WERI-Rb-1 (cell line): ENCODE measurements around the gene FNDC7.
"Not testable (repeated sequence)": the region's sequence is repeated elsewhere in the genome, so short reads cannot be mapped to it uniquely, and the experiment has no call there.

Source experiments
- DNase-seq: peaks from one replicate; pipeline ENCODE4 v3.0.0-alpha.2; 2020
- H3K27ac ChIP-seq: fragments of 250-450 bp; sonication (Bioruptor Pico); 2 replicates; pipeline ENCODE4 v1.5.1; 2020; ENCODE audit warnings: mild to moderate bottlenecking, moderate library complexity
- H3K27me3 ChIP-seq: fragments of 250-450 bp; sonication (Bioruptor Pico); 2 replicates; pipeline ENCODE4 v1.5.1; 2021; ENCODE audit warnings: mild to moderate bottlenecking, low read depth, moderate library complexity; ENCODE audit not compliant: insufficient read depth, severe bottlenecking
- H3K36me3 ChIP-seq: fragments of 250-450 bp; sonication (Bioruptor Pico); 2 replicates; pipeline ENCODE4 v1.5.1; 2020; ENCODE audit warnings: mild to moderate bottlenecking, moderate library complexity
- H3K4me3 ChIP-seq: 2 replicates; pipeline ENCODE4 v1.5.1; 2011; ENCODE audit warnings: low read depth, mild to moderate bottlenecking, control low read depth, low read length
- H3K9me3 ChIP-seq: fragments of 250-450 bp; sonication (Bioruptor Pico); 2 replicates; pipeline ENCODE4 v1.5.1; 2021; ENCODE audit warnings: mild to moderate bottlenecking, moderate library complexity; ENCODE audit not compliant: severe bottlenecking
- TF ChIP-seq, protein P1 (sequence below): IDR thresholded peaks from 2 replicates; pipeline ENCODE4 v1.5.1; 2011; ENCODE audit warnings: low read depth, mild to moderate bottlenecking, control low read depth, inconsistent platforms, low read length

FNDC7 gene

DNA sequence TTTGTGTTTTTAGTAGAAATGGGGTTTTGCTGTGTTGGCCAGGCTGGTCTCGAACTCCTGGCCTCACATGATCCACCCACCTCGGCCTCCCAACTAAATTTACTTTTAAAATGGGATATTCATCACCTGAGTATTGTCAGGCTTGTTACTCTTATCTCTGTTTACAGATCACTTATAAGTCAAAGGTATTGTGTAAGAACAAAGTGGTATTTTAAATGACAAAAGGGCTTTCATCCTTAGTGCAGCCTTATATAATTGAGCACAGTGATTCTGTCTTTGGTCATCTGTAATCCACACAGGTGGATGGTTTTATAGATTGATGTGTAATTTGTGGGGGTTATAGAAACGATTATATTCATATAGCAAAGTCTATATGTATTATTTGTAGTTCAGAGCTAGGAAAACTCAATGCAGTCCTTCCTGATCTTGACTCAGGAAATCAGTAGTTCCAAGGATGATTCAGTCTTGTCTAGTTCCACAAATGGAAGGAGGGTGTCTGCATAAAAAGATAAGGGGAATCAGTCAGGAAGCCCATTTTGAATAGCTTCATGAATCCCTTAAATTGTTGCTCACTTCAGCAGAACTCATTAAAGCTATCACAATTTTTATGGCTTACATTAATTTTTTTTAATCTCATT, 68.3 kb downstream of the FNDC7 start:
- DNase-seq: no peak
- Histone ChIP-seq H3K9me3 (peaks cover 12% of the 10 kb centered on the region), H3K4me3 (no peak overlapping the region), H3K36me3 (peaks cover 21% of the 10 kb centered on the region), H3K27me3 (no peaks in the 10 kb centered on the region), H3K27ac (no peak overlapping the region)
- TF ChIP-seq, protein P1, sequence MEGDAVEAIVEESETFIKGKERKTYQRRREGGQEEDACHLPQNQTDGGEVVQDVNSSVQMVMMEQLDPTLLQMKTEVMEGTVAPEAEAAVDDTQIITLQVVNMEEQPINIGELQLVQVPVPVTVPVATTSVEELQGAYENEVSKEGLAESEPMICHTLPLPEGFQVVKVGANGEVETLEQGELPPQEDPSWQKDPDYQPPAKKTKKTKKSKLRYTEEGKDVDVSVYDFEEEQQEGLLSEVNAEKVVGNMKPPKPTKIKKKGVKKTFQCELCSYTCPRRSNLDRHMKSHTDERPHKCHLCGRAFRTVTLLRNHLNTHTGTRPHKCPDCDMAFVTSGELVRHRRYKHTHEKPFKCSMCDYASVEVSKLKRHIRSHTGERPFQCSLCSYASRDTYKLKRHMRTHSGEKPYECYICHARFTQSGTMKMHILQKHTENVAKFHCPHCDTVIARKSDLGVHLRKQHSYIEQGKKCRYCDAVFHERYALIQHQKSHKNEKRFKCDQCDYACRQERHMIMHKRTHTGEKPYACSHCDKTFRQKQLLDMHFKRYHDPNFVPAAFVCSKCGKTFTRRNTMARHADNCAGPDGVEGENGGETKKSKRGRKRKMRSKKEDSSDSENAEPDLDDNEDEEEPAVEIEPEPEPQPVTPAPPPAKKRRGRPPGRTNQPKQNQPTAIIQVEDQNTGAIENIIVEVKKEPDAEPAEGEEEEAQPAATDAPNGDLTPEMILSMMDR: no peak

DNA sequence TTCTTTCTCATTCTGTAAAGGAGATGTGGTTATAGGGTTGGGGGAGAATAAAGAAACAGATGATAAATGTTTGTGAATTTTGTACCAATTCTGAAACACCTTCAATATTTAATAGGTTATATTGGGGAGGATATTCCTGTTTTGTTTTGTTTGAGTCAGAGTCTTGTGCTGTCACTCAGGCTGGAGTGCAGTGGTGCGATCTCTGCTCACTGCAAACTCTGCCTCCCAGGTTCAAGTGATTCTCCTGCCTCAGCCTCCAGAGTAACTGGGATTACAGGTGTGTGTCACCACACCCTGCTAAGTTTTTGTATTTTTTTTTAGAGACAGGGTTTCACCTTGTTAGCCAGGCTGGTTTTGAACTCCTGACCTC, 68.9 kb downstream of the FNDC7 start:
- H3K36me3 ChIP-seq: peaks cover 20% of the 10 kb centered on the region
- H3K9me3 ChIP-seq: peaks cover 14% of the 10 kb centered on the region
- DNase-seq, H3K27me3 ChIP-seq, H3K27ac ChIP-seq, H3K4me3 ChIP-seq: not testable (repeated sequence)

DNA sequence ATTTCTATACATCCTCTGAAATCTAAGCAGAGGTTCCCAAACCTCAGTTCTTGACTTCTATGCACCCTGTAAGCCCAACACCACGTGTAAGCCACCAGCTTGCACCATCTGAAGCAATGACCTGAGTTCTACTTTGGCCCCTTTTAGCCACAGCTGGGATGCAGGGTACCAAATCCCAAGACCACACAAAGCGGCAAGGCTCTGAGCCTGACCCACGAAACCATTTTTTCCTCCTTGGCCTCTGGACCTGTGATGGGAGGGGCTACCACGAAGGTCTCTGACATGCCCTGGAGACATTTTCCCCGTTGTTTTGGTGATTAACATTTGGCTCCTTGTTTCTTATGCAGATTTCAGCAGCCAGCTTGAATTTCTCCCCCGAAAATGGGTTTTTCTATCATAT, 72.6 kb downstream of the FNDC7 start:
- Histone ChIP-seq H3K27me3 (no peaks in the 10 kb centered on the region), H3K36me3 (peaks cover 13% of the 10 kb centered on the region), H3K4me3 (no peak overlapping the region), H3K27ac (no peak overlapping the region), H3K9me3 (peaks cover 14% of the 10 kb centered on the region)
- TF ChIP-seq, protein P1: no peak
- DNase-seq: no peak

DNA sequence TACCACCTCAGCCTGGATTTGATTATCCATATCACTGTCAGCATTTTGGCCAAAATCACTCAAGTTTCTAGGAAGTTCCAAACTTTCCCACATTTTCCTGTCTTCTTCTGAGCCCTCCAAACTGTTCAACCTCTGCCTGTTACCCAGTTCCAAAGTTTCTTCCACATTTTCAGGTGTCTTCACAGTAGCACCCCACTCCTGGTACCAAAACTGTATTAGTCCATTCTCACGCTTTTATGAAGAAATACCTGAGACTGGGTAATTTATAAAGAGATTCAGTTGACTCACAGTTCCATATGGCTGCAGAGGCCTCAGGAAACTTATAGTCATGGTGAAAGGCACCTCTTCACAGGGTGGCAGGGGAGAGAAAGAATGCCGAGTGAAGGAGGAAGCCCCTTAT, 73.2 kb downstream of the FNDC7 start:
- no peak overlapping the region for H3K4me3 ChIP-seq
- H3K27ac ChIP-seq: no peak overlapping the region
- peaks cover 13% of the 10 kb centered on the region for H3K36me3 ChIP-seq
- no peak for DNase-seq
- no peaks in the 10 kb centered on the region for H3K27me3 ChIP-seq
- TF ChIP-seq, protein P1: no peak
- H3K9me3 ChIP-seq: peaks cover 14% of the 10 kb centered on the region

DNA sequence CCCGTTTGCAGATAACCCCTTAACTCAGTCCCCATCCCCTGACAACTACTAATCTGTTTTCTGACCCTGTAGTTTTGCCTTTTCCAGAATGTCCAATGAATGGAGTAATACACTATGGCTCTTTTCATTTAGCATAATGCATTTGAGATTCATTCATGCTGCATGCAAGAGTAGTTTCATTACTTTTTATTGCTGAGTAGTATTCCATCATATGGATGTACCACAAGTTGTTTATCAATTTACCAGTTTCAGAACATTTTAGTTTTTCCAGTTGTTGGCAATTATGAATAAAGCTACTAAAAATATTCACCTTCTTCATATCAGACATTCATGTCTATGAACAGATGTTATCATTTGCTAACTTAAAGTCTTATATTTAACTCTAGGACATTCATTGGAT, 79.1 kb downstream of the FNDC7 start:
- H3K9me3 ChIP-seq: no peaks in the 10 kb centered on the region
- no peak for DNase-seq
- H3K27me3 ChIP-seq: no peaks in the 10 kb centered on the region
- TF ChIP-seq, protein P1: no peak
- no peak overlapping the region for H3K27ac ChIP-seq
- H3K4me3 ChIP-seq: no peak overlapping the region
- H3K36me3 ChIP-seq: no peaks in the 10 kb centered on the region; the same call in 1 of the 2 replicates
